Measurements from ENCODE around the gene RPS6KA3.

DNA sequence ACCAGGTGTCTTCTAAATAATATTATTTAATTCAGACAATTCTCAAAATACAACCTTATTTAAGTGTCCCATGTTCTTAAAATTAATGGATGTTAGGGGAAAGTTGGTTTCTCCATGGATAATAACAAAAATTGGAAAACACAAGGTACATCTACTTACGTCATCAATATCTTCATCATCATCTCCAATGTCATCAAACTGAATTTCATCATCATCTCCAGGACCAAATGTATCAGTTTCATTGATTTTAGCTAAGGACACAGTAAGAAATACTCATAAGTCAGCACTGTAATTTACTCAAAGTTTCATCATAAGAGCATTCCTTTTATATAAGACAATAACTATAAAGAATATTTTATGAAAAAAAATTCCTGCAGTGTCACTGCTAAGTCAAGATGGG lies 136.4 kb downstream of the RPS6KA3 start:
- TF ChIP-seq POLR2A (IDR thresholded peaks at IDR 0.05) = no peak
- no peak for TF ChIP-seq CTCF (IDR thresholded peaks at IDR 0.05)

Measured in uterus (tissue), 2 donors.